ENCODE results near the gene IFNA16. TPM values are rescaled to one million over a fixed set of nuclear protein-coding genes. Genes with fewer than 3 reads are reported as not detected.

IFNA16 gene
- total RNA-seq, 1 experiment from 2014 or later, result not detected

- TF ChIP-seq CTCF (IDR thresholded peaks at IDR 0.05 in 2 of 3, conservative IDR thresholded peaks at IDR 0.05 in 1 of 3; ENCODE audit: borderline replicate concordance in 1 of 3, insufficient read depth in 1 of 3, low read depth in 2 of 3, low read length in 2 of 3) (no peak), MAX (IDR thresholded peaks at IDR 0.05) (no peak), JUND (IDR thresholded peaks at IDR 0.05) (no peak)
Measured at GRCh38 chr9:21251638-21252037, 34.5 kb upstream of the IFNA16 start (continued).

GRCh38 chr9:21251190-21251589 lies 34.1 kb upstream of the IFNA16 start:
- Histone ChIP-seq H3K4me1 (ENCODE audit: control insufficient read depth in 1 of 2, insufficient read depth in 2 of 2, low read length in 2 of 2) (peaks cover 0 to 4% of the 10 kb centered on the region in 2 experiments; a peak in 1 of 4 replicates), H3K4me3 (replicated peaks in 1 of 2; ENCODE audit: low read depth in 1 of 2, low read length in 2 of 2) (no peak overlapping the region), H4K20me1 (ENCODE audit: insufficient read depth) (no peaks in the 10 kb centered on the region), H3K9me3 (ENCODE audit: control insufficient read depth in 1 of 2, insufficient read depth in 1 of 2, low read depth in 1 of 2, low read length in 2 of 2) (no peaks in the 10 kb centered on the region), H3K9me2 (ENCODE audit: insufficient read depth) (no peaks in the 10 kb centered on the region), H3K4me2 (ENCODE audit: low read length) (no peak overlapping the region), H3K27ac (ENCODE audit: low read depth, low read length) (no peak overlapping the region), H2AFZ (ENCODE audit: low read depth, low read length, poor library complexity, severe bottlenecking) (no peak overlapping the region), H3K27me3 (ENCODE audit: insufficient read depth, low read length) (no peaks in the 10 kb centered on the region), H3K79me2 (ENCODE audit: insufficient read depth, low read length) (no peaks in the 10 kb centered on the region), H3K36me3 (ENCODE audit: control insufficient read depth in 1 of 2, insufficient read depth in 2 of 2, low read length in 2 of 2) (no peaks in the 10 kb centered on the region), H3K9ac (ENCODE audit: low read length) (no peak overlapping the region)
- ChIA-PET POLR2A (no interaction called here), RAD21 (ENCODE audit: low non-redundant PET in 1 of 2, low total read pairs in 2 of 2, uncharacterized antibody in 2 of 2, unreplicated experiment in 2 of 2) (interaction anchor here in 1 of 2 experiments (1.2 kb wide), 1 partner anchor 204 kb away, joined by 4 read pairs; no protein-coding TSS in a partner anchor), CTCF (interaction anchor here (1.1 to 2.9 kb wide), 5 partner anchors 67 to 202 kb away, joined by 3 to 21 read pairs (median 16); no protein-coding TSS in a partner anchor)
- intact Hi-C loops (cut with micrococcal nuclease), result loop anchor here (5.0 kb wide), 1 partner anchor 256 kb away; no protein-coding TSS in a partner anchor
- ATAC-seq (peak; percentile 46; the same call in 1 of the 2 replicates), DNase-seq (ENCODE audit: low read depth, low spot score) (no peak)
- no TSS peak for BruUV-seq (replicated peaks)
- TF ChIP-seq ZFX (IDR thresholded peaks at IDR 0.05) (no peak), CTCF (IDR thresholded peaks at IDR 0.05 in 2 of 3, conservative IDR thresholded peaks at IDR 0.05 in 1 of 3; ENCODE audit: borderline replicate concordance in 1 of 3, insufficient read depth in 1 of 3, low read depth in 2 of 3, low read length in 2 of 3) (peak in 2 of 3 experiments; percentile 17 to 19; a peak in 1 of 6 replicates), EGR1 (IDR thresholded peaks at IDR 0.05; ENCODE audit: low read depth) (no peak), RAD21 (IDR thresholded peaks at IDR 0.05; ENCODE audit: low read depth) (0 out of 2 replicates have a peak, but pooled peaks have one; percentile 6), FOSL1 (IDR thresholded peaks at IDR 0.05; ENCODE audit: low read depth) (no peak)
